Measurements from ENCODE around the gene DUSP15. TPM values are rescaled to one million over a fixed set of nuclear protein-coding genes. Genes with fewer than 3 reads are reported as not detected.

The DUSP15 gene
- total and polyA plus RNA-seq, 4 donors, result 0.35 to 0.61 (median 0.42) TPM; not detected in 1

GRCh38 chr20:31827059-31827458, 43.3 kb downstream of the DUSP15 start:
- TF ChIP-seq MAX (IDR thresholded peaks at IDR 0.05) (no peak), SP1 (IDR thresholded peaks at IDR 0.05) (no peak), GABPA (IDR thresholded peaks at IDR 0.05 in 1 of 2, conservative IDR thresholded peaks at IDR 0.05 in 1 of 2) (no peak), FOXA2 (IDR thresholded peaks at IDR 0.05) (no peak), ATF3 (IDR thresholded peaks at IDR 0.05) (no peak), ZBTB33 (IDR thresholded peaks at IDR 0.05) (no peak), FOXA1 (IDR thresholded peaks at IDR 0.05) (no peak), YY1 (IDR thresholded peaks at IDR 0.05) (no peak), NR2F2 (IDR thresholded peaks at IDR 0.05) (no peak), RXRA (IDR thresholded peaks at IDR 0.05) (no peak), REST (IDR thresholded peaks at IDR 0.05) (no peak), CTCF (IDR thresholded peaks at IDR 0.05; ENCODE audit: low read depth, low read length, missing input control) (no peak), RAD21 (IDR thresholded peaks at IDR 0.05) (no peak), HNF4A (conservative IDR thresholded peaks at IDR 0.05) (no peak), TAF1 (conservative IDR thresholded peaks at IDR 0.05) (no peak), JUND (IDR thresholded peaks at IDR 0.05) (no peak), EGR1 (IDR thresholded peaks at IDR 0.05; ENCODE audit: low read depth in 2 of 2) (no peak), HNF4G (IDR thresholded peaks at IDR 0.05) (no peak)
- Histone ChIP-seq H3K36me3 (ENCODE audit: control insufficient read depth in 4 of 4, insufficient read depth in 3 of 4, low read depth in 1 of 4, low read length in 3 of 4) (no peaks in the 10 kb centered on the region), H3K9me3 (ENCODE audit: control insufficient read depth in 4 of 4, low read length in 3 of 4) (no peaks in the 10 kb centered on the region), H3K4me1 (ENCODE audit: control insufficient read depth in 4 of 4, insufficient read depth in 4 of 4, low read length in 3 of 4) (peaks cover 0 to 10% (median 2%) of the 10 kb centered on the region in 4 donors), H3K27me3 (ENCODE audit: control insufficient read depth in 4 of 4, insufficient read depth in 4 of 4, low read length in 3 of 4) (no peaks in the 10 kb centered on the region), H3K4me3 (ENCODE audit: low read depth in 1 of 3, low read length in 3 of 3) (no peak overlapping the region), H3K27ac (ENCODE audit: low read depth in 1 of 2, low read length in 2 of 2) (no peak overlapping the region), H3K9ac (ENCODE audit: low read depth in 1 of 2, low read length in 2 of 2) (no peak overlapping the region)
- DNase-seq (ENCODE audit: low spot score), result no peak
- 68% methylated on average over 2 of the region's 2 CpGs for WGBS
